Stimulated activated CD4-positive, alpha-beta T cell treated with anti-CD3 and anti-CD28 coated beads, Interleukin-12 subunit alpha, Interleukin-12 subunit beta, amount 100 ng/mL, for 24 hours (primary cell): ENCODE measurements around the gene TMEM50A.
A peak's percentile ranks its signal among the peaks of the same experiment; 100 is the strongest.
"Not testable (repeated sequence)": the region's sequence is repeated elsewhere in the genome, so short reads cannot be mapped to it uniquely, and the experiment has no call there.

ENCODE experiments used
- DNase-seq, 2 experiments: peaks; one replicate each; pipeline ENCODE4 v3.0.0-alpha.2; 2020; ENCODE audit warnings: low read depth in 2 of 2

The TMEM50A gene

GRCh38 chr1:25338188-25338981 is at the start of gene TMEM50A:
TSS of gene TMEM50A (plus strand) at chr1:25338334. CDS start at chr1:25340487, 2,153 bp downstream.
- peak; percentile 79 to 80 for DNase-seq

- DNase-seq, result not testable (repeated sequence)
Observed at GRCh38 chr1:25288573-25289101, 49.5 kb upstream of the TMEM50A start.

GRCh38 chr1:25290043-25290442 is 48.1 kb upstream of the TMEM50A start:
- DNase-seq, result not testable (repeated sequence)

GRCh38 chr1:25293426-25293825 is 44.7 kb upstream of the TMEM50A start:
- DNase-seq, result not testable (repeated sequence)

GRCh38 chr1:25294889-25295826 is 43.0 kb upstream of the TMEM50A start:
- not testable (repeated sequence) for DNase-seq

GRCh38 chr1:25296501-25296900 is 41.6 kb upstream of the TMEM50A start:
- DNase-seq, result not testable (repeated sequence)

- not testable (repeated sequence) for DNase-seq
Observed at GRCh38 chr1:25300729-25301128, 37.4 kb upstream of the TMEM50A start.

- DNase-seq, result not testable (repeated sequence)
Observed at GRCh38 chr1:25302330-25302729, 35.8 kb upstream of the TMEM50A start.

- not testable (repeated sequence) for DNase-seq
Observed at GRCh38 chr1:25304936-25305335, 33.2 kb upstream of the TMEM50A start.

- DNase-seq, result not testable (repeated sequence)
Observed at GRCh38 chr1:25308168-25308567, 30.0 kb upstream of the TMEM50A start.

- not testable (repeated sequence) for DNase-seq
Observed at GRCh38 chr1:25309085-25309484, 29.0 kb upstream of the TMEM50A start.

GRCh38 chr1:25309486-25309885 is 28.6 kb upstream of the TMEM50A start:
- DNase-seq, result not testable (repeated sequence)

- not testable (repeated sequence) for DNase-seq
Observed at GRCh38 chr1:25312806-25313470, 25.2 kb upstream of the TMEM50A start.

- not testable (repeated sequence) for DNase-seq
Observed at GRCh38 chr1:25320314-25320938, 17.7 kb upstream of the TMEM50A start.

- not testable (repeated sequence) for DNase-seq
Observed at GRCh38 chr1:25322127-25322526, 16.0 kb upstream of the TMEM50A start.

GRCh38 chr1:25324407-25324806 is 13.7 kb upstream of the TMEM50A start:
- DNase-seq, result not testable (repeated sequence)

- not testable (repeated sequence) for DNase-seq
Observed at GRCh38 chr1:25327864-25328790, 10.0 kb upstream of the TMEM50A start.

- not testable (repeated sequence) for DNase-seq
Observed at GRCh38 chr1:25328791-25329185, 9.3 kb upstream of the TMEM50A start.

- not testable (repeated sequence) for DNase-seq
Observed at GRCh38 chr1:25329336-25329735, 8.8 kb upstream of the TMEM50A start.

GRCh38 chr1:25329950-25330349 is 8.2 kb upstream of the TMEM50A start:
- DNase-seq, result not testable (repeated sequence)
